GM19372 (cell line): ENCODE results near the gene CENPV.
A peak's percentile ranks its signal among the peaks of the same experiment; 100 is the strongest.
"Not testable (repeated sequence)": the region's sequence is repeated elsewhere in the genome, so short reads cannot be mapped to it uniquely, and the experiment has no call there.

Source experiments
- ATAC-seq: cut with Tn5 transposase; IDR thresholded peaks from one replicate; pipeline ENCODE4 v1.9.1; 2021; ENCODE audit warnings: mild to moderate bottlenecking, low read depth, moderate library complexity; ENCODE audit not compliant: unreplicated experiment

CENPV gene

DNA sequence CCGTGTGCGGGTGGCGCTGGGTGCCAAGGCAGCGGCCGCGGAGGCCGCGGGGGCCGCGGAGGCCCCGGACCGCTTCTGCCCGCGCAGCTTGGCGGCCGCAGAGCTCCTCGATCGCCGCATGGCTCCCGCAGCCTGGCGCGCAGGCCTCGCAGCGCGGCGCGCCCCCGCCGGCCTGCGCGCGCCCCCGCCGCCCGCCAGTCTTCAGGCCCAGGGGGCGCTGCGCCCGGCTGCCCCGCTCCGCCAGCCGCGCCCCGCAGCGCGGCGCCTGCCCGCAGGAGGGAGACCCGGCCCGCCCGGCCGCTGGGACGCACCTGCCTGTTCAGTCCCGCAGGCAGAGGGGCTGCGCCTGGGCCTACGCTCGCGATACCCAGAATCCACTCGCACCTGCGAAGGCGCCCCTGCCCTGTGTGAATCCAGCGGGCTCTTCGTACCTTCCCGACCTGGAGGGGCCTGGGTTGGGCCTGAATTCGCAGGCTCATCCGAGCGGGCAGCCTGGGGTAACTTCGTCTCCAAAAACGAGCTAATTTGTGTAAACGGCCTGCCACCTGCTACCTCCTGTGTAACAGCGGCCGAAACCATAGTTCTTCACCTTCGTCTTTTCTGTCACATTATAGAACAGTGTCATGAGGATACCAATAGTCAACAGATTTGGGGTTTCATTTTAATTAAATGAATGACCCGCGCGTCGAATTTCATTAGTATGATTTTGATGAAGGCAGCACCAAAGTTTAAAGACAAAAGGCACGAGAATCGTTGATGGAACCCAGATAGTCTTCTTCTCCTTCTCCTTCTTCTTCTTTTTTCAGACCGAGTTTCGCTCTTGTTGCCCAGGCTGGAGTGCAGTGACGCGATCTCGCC, at the start of gene CENPV:
CENPV (minus strand) TSS at position 153 of the 858 bp plus-strand sequence; CDS start at position 120, 33 bp downstream.
- ATAC-seq = no peak

DNA sequence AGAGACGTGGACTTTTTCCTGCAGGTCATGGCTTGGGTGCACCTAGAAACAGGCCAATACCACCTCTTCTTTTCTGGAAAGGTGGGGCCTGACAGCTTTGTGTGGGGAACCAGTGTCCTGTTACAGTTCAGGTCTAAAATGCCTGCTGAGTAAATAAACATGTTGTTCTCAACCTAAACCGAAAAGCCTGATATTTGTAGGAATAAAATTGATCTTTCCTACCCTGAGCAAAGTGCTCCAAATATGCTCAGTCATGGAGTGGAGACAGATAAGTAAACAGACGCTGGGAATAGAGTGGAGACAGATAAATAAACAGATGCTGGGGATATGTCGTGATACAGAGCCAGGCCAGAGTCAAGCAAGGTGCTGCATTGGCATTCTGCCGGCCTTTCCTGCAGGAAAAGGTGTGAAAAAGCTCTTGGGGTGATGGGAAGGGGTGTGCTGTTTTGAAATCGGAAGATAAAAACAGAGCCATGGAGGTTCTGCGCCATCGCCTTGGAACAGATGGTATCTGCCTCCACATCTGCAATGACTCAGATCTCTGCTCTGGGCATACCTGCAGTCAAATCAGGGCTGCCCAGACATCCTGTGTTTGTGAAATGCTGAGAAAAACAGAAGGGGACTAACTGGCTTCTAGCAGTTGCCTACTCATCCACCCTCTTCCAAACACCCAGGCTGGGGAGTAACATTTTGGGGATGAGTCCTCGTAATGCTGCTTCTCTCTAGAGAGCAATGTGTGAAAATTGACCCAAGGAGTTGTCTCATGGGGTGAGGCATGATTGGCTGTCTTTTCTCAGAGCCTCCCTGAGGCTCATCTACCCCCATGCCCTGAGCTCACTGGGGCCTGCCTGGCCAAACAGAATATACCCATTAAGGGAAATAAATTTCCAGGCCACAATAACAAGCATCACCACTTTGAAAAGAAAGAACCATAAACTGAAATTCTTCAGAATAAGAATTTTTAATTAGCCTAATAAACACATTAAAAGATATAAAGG, 45.3 kb upstream of the CENPV start:
- no peak for ATAC-seq

DNA sequence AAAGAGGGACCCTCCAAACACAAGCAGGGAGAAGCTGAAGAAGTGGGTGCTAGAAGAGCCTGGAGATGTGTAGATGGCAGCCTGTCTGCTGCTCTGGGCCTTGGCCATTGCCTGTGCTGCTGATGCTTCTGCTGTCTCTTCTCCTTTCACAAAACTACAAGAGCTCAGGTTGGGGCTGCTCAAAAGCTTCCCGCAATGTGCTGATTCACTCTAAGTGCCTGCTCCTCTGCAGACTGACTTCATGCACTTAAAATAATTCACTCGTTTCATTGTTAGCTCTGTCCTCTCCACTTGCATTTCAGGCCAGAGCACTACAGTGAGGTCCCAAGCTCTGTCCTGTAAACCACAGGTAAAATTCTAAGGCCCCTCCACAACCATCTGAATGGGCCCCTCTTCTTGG, 43.4 kb upstream of the CENPV start:
- not testable (repeated sequence) for ATAC-seq

DNA sequence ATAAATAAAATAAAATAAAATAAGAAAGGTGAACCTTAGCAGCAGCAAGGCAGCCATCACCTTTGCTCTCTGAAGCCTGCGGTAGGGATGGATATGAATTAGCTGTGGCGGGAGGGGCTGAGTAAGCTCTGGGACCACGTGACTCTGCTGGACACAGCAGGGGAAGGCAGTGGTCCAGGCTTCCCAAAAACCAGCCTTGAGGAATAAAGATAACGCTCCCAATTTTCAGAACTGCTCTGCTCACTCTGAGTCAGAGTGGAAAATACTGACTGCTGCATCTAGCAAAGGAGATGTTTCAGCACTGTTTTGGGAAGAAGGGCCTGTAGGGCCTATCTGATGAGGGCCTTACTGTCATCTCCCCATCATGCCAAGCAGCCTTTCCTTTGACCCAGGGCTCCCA, 42.6 kb upstream of the CENPV start:
- ATAC-seq = not testable (repeated sequence)

DNA sequence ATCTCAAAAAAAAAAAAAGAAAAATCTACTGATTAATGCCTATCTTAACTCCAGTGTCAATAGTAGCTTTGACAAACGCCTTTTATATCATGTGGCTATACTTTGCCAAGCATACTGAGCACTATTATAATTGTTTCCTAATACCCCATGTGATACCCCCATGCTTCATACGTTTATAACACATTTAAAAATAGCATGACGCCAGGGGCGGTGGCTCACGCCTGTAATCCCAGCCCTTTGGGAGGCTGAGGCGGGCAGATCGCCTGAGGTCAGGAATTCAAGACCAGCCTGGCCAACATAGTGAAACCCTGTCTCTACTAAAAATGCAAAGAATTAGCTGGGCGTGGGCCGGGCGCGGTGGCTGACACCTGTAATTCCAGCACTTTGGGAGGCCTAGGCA, 39.2 kb upstream of the CENPV start:
- ATAC-seq = not testable (repeated sequence)

DNA sequence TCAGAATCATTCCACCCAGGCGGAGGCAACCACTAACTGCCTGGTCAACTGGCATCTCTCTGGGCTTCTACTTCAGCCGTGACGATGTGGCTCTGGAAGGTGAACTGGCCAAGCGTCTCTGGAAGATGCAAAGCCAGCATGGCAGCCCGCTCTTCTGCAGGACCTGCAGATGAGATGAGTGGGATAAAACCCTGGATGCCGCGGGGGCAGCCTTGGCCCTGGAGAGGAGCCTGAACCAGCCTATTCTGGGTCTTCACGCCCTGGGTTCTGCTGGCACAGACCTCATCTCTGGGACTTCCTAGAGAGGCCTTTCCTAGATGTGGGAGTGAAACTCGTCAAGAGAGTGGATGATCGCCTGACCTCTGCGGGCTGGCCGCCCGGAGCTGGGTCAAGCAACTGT, 38.2 kb upstream of the CENPV start:
- ATAC-seq = no peak

DNA sequence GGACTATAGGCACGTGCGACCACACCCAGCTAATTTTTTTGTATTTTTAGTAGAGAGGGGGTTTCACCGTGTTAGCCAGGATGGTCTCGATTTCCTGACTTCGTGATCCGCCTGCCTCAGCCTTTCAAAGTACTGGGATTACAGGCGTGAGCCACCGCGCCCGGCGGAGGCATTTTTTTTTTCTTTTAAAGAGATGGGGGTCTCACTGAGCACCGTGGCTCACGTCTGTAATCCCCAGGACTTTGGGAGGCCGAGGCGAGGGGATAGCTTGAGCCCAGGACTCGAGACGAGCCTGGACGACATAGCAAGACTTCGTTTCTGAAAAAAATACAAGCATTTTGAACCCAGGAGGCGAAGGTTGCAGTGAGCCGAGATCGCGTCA, 32.8 kb upstream of the CENPV start:
- not testable (repeated sequence) for ATAC-seq

DNA sequence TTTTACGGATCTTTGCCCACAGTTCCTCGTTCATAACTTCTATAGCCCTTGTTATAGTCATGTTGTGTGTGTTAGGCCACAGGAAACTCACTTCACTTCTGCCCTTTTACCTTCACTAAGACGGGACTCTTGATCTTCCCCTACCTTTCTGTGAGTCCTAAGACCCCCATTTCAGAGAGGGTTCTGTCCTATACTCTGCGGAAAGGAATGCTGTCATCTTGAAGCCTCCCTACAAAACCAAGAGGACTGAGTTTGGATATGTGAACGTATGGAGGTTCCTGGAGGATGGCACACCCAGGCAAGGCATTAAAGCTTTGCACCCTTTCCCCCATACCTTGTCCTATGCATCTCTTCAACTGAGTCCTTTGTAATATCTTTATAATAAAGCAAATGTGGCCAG, 31.3 kb upstream of the CENPV start:
- no peak for ATAC-seq

DNA sequence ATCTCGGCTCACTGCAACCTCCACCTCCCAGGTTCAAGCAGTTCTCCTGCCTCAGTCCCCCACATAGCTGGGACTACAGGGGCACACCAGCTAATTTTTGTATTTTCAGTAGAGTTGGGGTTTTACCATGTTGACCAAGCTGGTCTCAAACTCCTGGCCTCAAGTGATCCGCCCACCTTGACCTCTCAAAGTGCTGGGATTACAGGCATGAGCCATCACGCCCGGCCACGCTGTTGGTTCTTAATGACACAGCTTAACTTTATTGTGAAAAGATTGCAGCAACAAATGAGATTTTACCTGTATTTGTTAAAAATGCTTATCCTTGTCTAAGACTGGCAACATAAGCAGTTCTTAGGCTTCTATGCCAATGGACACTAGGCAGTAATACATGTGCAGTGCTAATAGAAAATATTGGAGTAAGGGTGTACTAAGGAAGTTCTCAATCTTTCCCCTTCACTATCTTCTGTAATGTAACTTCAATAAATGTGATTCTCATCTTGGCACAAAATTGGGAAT, 30.6 kb upstream of the CENPV start:
- no peak for ATAC-seq

DNA sequence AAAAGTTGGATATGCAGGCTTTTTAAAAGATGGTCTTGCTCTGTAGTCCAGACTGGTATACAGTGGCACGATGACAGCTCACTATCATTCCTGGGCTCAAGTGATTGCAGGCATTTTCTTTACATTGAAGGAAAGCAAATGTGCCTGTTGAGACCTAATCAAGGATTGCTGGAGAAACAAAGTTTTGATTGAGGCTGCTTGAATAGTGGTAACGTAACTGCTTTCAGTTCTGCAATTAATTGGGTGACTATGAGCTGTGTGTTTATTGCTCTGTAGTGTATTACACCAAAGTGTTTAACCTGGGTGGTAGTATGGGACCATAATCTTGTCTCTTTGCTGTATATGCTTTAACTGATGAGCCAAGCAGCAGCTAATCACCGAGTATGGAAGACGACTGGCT, 29.9 kb upstream of the CENPV start:
- ATAC-seq = no peak

DNA sequence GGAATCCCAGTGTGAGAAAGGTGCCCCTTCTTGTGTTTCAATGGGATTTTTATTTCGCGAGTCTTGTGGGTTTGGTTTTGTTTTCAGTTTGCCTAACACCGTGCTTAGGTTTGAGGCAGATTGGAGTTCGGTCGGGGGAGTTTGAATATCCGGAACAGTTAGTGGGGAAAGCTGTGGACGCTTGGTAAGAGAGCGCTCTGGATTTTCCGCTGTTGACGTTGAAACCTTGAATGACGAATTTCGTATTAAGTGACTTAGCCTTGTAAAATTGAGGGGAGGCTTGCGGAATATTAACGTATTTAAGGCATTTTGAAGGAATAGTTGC, 28.2 kb upstream of the CENPV start:
- no peak for ATAC-seq

DNA sequence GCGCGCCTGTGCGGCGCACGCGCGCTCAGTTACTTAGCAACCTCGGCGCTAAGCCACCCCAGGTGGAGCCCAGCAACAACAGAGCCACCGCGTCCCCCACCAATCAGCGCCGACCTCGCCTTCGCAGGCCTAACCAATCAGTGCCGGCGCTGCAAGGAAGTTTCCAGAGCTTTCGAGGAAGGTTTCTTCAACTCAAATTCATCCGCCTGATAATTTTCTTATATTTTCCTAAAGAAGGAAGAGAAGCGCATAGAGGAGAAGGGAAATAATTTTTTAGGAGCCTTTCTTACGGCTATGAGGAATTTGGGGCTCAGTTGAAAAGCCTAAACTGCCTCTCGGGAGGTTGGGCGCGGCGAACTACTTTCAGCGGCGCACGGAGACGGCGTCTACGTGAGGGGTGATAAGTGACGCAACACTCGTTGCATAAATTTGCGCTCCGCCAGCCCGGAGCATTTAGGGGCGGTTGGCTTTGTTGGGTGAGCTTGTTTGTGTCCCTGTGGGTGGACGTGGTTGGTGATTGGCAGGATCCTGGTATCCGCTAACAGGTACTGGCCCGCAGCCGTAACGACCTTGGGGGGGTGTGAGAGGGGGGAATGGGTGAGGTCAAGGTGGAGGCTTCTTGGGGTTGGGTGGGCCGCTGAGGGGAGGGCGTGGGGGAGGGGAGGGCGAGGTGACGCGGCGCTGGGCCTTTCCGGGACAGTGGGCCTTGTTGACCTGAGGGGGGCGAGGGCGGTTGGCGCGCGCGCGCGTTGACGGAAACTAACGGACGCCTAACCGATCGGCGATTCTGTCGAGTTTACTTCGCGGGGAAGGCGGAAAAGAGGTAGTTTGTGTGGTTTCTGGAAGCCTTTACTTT, 27.6 kb upstream of the CENPV start, which contains the start of gene UBB:
UBB (plus strand) TSS at position 452 of the 856 bp plus-strand sequence. CDS start 817 bp downstream, outside the sequence.
- peak; percentile 85 for ATAC-seq

DNA sequence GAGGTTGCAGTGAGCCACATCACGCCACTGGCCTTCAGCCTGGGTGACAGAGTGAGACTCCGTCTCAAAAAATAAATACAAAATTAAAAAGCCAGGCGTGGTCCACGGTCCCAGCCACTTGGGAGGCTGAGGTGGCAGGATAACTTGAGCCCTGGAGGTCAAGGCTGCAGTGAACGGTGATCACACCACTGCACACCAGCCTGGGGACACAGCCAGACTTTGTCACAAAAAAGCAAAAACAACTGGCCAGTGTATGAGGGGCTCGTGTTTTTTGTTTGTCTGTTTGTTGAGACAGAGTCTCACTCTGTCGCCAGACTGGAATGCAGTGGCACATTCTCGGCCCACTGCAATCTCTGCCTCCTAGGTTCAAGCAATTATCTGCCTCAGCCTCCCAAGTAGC, 26.4 kb upstream of the CENPV start:
- no peak for ATAC-seq

DNA sequence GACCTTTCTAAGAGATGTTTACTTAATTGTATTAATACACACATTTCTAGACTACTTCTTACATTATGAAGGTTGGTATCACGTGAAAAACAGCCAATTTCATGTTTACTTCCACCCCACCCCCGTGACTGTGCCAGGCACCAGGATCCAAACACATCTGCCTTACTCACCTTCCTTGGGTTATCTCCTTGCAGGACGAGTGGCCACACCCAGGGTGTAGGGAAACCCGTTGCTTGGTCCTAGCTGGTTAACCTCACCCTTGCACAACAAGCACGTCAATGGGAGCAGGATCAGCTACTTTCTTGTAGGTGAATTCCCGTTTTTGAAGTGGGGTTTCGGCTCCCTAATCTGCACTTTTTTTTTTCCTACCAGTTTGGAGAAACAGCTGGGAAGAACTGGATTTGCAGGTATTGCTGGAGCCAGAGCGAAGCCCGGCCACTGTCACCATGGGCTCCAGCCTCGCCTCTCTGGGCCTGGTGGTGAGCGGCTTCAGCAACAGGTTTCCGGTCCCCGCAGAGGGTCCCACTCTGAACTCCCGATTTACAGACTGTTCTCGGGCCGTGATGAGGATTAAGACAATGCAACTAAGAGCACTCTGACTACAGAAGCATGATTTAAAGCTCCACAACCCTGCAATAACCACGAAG, 25.5 kb upstream of the CENPV start:
- no peak for ATAC-seq

DNA sequence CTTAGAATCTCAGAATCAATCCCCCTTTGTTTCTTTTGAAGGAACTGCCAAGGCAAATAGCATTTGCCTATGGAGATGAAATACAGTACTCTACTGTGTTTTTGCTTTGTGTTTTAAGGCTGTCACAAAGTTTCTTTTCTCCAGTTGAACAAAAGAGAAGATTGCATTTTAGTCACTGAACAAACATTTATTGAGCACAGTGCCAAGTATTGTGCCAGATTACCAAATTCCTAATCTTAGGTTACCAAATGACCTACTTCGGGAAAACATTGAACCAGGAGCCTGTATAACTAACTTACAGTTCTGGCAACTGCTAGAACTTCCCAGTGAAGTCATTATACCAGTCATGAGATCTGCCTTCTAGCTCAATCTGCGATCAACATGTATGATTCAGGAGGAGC, 24.7 kb upstream of the CENPV start:
- no peak for ATAC-seq

DNA sequence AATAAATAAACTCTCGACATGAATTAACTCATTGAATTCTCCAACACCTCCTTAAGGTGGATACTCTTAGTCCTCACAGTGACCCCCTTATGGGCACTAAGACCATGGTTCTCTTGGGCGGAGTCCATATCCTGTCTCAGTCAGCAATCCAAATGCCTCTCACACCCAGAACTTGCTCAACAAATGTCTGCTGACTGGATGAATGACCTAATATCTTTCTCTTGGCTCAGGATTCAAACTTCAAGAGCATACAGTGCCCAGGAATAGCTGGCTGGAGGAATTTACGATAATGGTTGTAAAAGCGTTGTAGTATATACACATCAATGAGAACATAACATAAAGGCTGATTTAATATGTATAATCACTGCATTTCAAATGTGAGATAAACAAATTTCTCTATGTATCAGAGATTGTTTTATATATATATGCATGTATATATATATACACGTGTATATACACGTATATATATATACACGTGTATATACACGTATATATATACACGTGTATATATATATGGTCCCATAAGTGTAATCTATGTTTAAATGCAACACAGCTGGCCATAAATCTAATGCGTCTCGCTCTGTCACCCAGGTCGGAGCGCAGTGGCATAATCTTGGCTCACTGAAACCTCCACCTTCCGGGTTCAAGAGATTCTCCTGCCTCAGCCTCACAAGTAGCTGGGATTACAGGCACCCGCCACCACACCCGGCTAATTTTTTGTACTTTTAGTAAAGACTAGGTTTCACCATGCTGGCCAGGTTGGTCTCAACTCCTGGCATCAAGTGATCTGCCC, 21.1 kb upstream of the CENPV start:
- no peak for ATAC-seq

DNA sequence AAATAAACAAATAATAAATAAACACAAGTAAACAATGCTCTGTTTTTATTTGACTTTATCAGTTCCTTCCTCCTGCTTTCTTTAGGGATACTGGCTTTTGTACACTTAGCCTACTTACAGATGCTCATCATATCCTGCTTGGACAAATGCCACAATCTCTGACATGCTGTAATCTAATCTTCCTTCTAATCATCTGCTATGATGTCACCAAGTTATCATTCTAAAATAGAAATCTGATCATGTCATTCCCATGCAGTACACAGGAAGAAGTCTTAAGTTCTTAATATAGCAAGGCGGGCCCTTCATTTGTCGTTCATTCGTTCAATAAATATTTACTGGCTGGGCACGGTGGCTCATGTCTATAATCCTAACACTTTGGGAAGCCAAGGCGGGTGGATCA, 18.5 kb upstream of the CENPV start:
- ATAC-seq = no peak

DNA sequence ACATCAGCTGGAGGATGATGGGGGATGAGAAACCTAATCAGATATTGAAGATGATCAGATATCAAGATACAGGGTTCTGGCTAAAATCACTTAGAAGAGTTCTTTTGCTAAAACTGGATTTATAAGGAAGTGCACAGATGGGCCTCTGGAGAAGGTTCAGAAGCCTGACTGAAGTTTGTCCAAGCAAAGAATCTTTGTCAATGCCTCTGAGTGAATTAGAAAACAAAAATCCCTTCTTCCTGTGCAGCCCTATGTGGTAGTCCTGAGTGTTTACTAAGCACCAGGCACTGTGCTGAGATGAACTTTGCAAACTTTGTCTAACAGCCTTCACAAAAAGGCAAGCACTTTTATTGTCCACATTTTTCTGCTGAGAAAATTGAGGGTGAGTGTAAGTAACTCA, 11.4 kb upstream of the CENPV start:
- ATAC-seq = no peak
